ENCODE measurements around the gene RRP12.

RRP12 gene

DNA sequence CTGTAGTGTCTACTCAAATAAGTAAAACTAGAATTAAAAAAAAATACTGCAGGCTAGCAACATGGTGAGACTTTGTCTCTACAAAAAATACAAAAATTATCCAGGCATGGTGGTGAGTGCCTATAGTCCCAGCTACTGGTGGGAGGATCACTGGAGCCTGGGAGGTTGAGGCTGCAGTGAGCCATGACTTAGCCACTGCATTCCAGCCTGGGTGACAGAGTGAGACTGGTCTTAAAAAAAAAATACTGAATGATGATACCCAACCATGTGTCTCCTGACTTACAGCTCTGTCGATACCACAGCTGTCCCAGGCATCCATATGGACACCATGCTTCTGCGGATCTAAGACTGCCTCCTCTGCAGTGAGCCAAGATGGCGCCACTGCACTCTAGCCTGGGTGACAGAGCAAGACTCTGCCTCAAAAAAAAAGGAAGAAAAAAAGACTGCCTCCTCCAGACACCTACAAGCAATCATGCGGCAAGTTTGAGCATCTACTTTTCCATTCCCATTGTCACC is 90.0 kb downstream of the RRP12 start:
- no peak for DNase-seq

DNA sequence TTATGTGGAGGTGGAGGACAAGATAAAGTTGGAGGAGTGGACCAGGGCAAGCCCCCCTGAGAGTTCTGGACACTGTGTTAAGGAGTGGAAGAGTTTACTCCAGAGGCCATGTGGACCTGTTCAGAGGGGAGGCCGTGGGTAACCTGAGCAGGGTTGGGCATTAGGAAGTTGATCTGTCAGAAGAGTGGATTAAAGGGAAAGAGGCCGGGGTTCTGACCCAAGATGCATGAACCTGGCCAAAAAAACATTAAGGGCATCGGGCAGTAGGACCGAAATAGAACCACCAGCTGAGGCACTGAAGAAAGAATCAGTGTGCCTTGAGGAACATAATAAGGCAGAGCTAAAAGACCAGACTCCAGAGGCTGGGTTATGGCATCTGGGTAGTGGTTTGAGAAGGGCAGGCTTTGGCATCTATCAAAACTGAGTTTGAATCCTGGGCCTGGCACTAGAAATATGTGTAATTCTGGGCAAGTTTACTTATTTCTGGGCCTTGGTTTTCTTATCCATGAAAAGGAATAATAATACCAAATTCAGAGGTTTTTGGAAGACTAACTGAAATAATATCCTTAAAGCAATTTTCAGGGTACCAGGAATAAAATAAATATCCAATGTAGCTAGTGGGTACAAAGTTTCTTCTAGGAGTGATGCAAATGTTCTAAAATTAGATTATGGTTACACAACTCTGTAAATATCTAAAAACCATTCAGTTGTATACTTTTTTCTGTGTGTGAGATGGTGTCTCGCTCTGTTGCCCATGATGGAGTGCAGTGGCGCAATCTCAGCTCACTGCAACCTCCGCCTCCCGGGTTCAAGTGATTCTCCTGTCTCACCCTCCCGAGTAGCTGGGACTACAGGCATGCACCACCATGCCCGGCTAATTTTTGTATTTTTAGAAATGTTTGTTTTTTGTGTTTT is 93.0 kb downstream of the RRP12 start:
- no peak for DNase-seq

DNA sequence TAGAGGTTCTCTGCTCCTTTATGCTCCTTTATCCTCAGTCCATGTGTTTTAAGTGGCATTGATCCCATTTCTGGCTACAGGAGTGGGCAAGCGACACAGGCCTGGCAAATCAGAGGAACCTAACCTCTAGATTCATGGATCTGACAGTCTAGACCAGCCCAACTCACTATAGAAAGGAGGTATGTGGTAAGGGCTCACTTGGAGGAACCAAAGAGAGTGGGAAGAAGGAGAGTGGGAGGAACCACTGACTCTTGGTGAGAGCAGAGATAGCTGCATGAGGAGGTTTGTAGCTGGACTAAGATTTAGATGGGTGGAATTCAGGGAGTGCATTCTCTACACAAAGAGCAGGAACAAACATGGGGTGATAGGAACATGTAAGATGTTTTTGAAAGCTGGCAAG is 93.7 kb downstream of the RRP12 start:
- DNase-seq = no peak

Data from fibroblast of skin of abdomen (primary cell).